Liver (tissue), 3 donors: ENCODE measurements around the gene MSI2.

Experiments used
- GABPA ChIP-seq, 2 donors: IDR thresholded peaks in 1 of 2; conservative IDR thresholded peaks in 1 of 2; 2 replicates each; pipeline ENCODE4 v1.6.1; 2016; ENCODE audit warnings: antibody characterized with exemption in 2 of 2, mild to moderate bottlenecking in 1 of 2, moderate library complexity in 1 of 2
- JUND ChIP-seq, 2 donors: IDR thresholded peaks; 2 replicates each; pipeline ENCODE4 v1.6.1; 2016; ENCODE audit warnings: antibody characterized with exemption in 2 of 2
- RAD21 ChIP-seq, 2 donors: IDR thresholded peaks; 2 replicates each; pipeline ENCODE4 v1.6.1; 2016; ENCODE audit warnings: antibody characterized with exemption in 2 of 2, mild to moderate bottlenecking in 2 of 2
- SP1 ChIP-seq: IDR thresholded peaks from 2 replicates; pipeline ENCODE4 v1.6.1; 2018; ENCODE audit warnings: antibody characterized with exemption, mild to moderate bottlenecking
- TAF1 ChIP-seq: conservative IDR thresholded peaks from 2 replicates; pipeline ENCODE4 v1.6.1; 2016; ENCODE audit warnings: antibody characterized with exemption, mild to moderate bottlenecking
- YY1 ChIP-seq: IDR thresholded peaks from 2 replicates; pipeline ENCODE4 v1.6.1; 2016; ENCODE audit warnings: antibody characterized with exemption, mild to moderate bottlenecking
- TF ChIP-seq, protein P1 (sequence below): IDR thresholded peaks from 2 replicates; pipeline ENCODE4 v1.6.1; 2016; ENCODE audit warnings: antibody characterized with exemption
- TF ChIP-seq, protein P2 (sequence below): fragments of 150-350 bp; IDR thresholded peaks from 2 replicates; pipeline ENCODE4 v1.5.1; 2017; ENCODE audit warnings: improper control_type of control experiment, low read depth, low read length; ENCODE audit not compliant: missing input control
- TF ChIP-seq, protein P3 (sequence below): IDR thresholded peaks from 2 replicates; pipeline ENCODE4 v1.6.1; 2016; ENCODE audit warnings: antibody characterized with exemption, mild to moderate bottlenecking
- TF ChIP-seq, protein P4 (sequence below): IDR thresholded peaks from 2 replicates; pipeline ENCODE4 v1.6.1; 2016; ENCODE audit warnings: antibody characterized with exemption
- donor health status: healthy.
- donor health status: healthy.

DNA sequence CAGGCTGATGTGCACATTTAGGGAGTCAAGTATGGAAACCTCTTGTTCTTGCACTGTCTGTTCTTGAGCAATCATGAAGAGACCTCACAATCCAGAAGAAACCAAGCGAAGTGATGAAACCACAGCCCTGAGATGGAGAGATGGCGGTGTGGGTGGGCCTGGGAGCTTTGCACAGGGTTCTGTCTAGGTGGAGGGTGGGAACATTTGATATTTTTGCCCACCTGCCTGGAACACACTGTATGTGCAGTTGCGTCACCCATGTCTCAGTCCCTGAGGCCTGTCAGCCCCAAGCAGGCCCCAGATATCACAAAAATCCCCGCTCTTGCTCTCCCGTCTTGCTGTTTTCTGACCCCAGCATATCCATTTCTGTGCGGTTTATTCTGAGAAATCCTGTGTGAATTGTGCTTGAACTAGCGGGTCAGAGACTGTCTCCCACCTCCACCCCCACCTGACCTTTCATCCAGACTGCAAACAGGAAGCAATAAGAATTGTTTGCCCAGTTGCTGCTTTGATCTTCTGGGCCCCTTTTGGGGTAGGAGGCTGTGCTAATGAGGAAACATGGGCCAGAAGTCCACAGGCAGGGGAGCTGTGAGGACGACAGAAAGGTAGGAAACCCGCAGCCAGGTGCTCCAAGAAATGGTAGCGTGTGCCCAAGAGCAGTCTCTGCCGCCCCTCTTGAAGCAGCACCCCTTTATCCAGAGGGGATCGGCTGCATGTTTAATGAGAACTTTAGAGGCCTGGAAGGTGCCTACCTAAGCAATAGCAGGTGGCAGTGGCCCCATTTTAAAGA is 304.9 kb downstream of the MSI2 start:
- TF ChIP-seq, protein P1, sequence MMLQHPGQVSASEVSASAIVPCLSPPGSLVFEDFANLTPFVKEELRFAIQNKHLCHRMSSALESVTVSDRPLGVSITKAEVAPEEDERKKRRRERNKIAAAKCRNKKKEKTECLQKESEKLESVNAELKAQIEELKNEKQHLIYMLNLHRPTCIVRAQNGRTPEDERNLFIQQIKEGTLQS, result no peak
- no peak for TF ChIP-seq YY1
- TF ChIP-seq, protein P2, sequence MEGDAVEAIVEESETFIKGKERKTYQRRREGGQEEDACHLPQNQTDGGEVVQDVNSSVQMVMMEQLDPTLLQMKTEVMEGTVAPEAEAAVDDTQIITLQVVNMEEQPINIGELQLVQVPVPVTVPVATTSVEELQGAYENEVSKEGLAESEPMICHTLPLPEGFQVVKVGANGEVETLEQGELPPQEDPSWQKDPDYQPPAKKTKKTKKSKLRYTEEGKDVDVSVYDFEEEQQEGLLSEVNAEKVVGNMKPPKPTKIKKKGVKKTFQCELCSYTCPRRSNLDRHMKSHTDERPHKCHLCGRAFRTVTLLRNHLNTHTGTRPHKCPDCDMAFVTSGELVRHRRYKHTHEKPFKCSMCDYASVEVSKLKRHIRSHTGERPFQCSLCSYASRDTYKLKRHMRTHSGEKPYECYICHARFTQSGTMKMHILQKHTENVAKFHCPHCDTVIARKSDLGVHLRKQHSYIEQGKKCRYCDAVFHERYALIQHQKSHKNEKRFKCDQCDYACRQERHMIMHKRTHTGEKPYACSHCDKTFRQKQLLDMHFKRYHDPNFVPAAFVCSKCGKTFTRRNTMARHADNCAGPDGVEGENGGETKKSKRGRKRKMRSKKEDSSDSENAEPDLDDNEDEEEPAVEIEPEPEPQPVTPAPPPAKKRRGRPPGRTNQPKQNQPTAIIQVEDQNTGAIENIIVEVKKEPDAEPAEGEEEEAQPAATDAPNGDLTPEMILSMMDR, result no peak
- TF ChIP-seq, protein P3, sequence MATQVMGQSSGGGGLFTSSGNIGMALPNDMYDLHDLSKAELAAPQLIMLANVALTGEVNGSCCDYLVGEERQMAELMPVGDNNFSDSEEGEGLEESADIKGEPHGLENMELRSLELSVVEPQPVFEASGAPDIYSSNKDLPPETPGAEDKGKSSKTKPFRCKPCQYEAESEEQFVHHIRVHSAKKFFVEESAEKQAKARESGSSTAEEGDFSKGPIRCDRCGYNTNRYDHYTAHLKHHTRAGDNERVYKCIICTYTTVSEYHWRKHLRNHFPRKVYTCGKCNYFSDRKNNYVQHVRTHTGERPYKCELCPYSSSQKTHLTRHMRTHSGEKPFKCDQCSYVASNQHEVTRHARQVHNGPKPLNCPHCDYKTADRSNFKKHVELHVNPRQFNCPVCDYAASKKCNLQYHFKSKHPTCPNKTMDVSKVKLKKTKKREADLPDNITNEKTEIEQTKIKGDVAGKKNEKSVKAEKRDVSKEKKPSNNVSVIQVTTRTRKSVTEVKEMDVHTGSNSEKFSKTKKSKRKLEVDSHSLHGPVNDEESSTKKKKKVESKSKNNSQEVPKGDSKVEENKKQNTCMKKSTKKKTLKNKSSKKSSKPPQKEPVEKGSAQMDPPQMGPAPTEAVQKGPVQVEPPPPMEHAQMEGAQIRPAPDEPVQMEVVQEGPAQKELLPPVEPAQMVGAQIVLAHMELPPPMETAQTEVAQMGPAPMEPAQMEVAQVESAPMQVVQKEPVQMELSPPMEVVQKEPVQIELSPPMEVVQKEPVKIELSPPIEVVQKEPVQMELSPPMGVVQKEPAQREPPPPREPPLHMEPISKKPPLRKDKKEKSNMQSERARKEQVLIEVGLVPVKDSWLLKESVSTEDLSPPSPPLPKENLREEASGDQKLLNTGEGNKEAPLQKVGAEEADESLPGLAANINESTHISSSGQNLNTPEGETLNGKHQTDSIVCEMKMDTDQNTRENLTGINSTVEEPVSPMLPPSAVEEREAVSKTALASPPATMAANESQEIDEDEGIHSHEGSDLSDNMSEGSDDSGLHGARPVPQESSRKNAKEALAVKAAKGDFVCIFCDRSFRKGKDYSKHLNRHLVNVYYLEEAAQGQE, result no peak
- TF ChIP-seq, protein P4, sequence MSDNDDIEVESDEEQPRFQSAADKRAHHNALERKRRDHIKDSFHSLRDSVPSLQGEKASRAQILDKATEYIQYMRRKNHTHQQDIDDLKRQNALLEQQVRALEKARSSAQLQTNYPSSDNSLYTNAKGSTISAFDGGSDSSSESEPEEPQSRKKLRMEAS, result no peak
- TF ChIP-seq GABPA (IDR thresholded peaks at IDR 0.05 in 1 of 2, conservative IDR thresholded peaks at IDR 0.05 in 1 of 2), result no peak
- peak; percentile 87 for TF ChIP-seq SP1
- TF ChIP-seq JUND (IDR thresholded peaks at IDR 0.05), result no peak
- TF ChIP-seq TAF1, result no peak
- TF ChIP-seq RAD21 (IDR thresholded peaks at IDR 0.05), result peak in 1 of 2 donors; percentile 44
